G401 (cell line): ENCODE data around the gene SWSAP1. TPM values are rescaled to one million over a fixed set of nuclear protein-coding genes. Genes with fewer than 3 reads are reported as not detected.

Experiments
- total RNA-seq: library from RNA; depleted of rRNA; stranded (reverse); fragments of >200 nt; shearing (Covaris generic); gene quantifications from 2 replicates; pipeline ENCODE4 v1.2.3, GENCODE V29; 2014; rRNA removed

Gene SWSAP1
- total RNA-seq, 1 experiment from 2014 or later: 6.2 TPM

Other genes with a start within 250 kb of the SWSAP1 start
- 74.0 and 74.7 TPM in 2 replicates for gene SPC24, start 218.9 kb upstream of the SWSAP1 start, total RNA-seq
- 122 and 129 TPM in 2 replicates for gene KANK2, start 177.1 kb upstream of the SWSAP1 start, total RNA-seq
- gene ANGPTL8, start 135.0 kb upstream of the SWSAP1 start, total RNA-seq: not detected in 2 replicates
- gene DOCK6, start 112.1 kb upstream of the SWSAP1 start, total RNA-seq: 12.2 and 23.6 TPM in 2 replicates
- gene TSPAN16, start 78.5 kb upstream of the SWSAP1 start, total RNA-seq: not detected in 2 replicates
- gene RAB3D, start 35.0 kb upstream of the SWSAP1 start, total RNA-seq: 18.2 and 18.3 TPM in 2 replicates
- 363 and 408 TPM in 2 replicates for gene TMEM205, start 28.4 kb upstream of the SWSAP1 start, total RNA-seq
- gene CCDC159, start 28.1 kb upstream of the SWSAP1 start, total RNA-seq: 2.6 TPM in 2 replicates
- gene PLPPR2, start 19.2 kb upstream of the SWSAP1 start, total RNA-seq: 8.1 and 11.5 TPM in 2 replicates
- gene EPOR, start 9.6 kb downstream of the SWSAP1 start, total RNA-seq: 20.3 and 20.9 TPM in 2 replicates
- not detected in 2 replicates for gene RGL3, start 44.6 kb downstream of the SWSAP1 start, total RNA-seq
- gene ODAD3, start 60.5 kb downstream of the SWSAP1 start, total RNA-seq: 1.7 and 6.1 TPM in 2 replicates
- 116 and 141 TPM in 2 replicates for gene PRKCSH, start 61.0 kb downstream of the SWSAP1 start, total RNA-seq
- 0.43 and 2.4 TPM in 2 replicates for gene ELAVL3, start 106.4 kb downstream of the SWSAP1 start, total RNA-seq
- 10.2 and 21.8 TPM in 2 replicates for gene ZNF653, start 131.2 kb downstream of the SWSAP1 start, total RNA-seq
- 104 and 109 TPM in 2 replicates for gene ECSIT, start 154.5 kb downstream of the SWSAP1 start, total RNA-seq
- gene CNN1, start 164.2 kb downstream of the SWSAP1 start, total RNA-seq: 28.0 and 34.3 TPM in 2 replicates
- 54.0 and 57.8 TPM in 2 replicates for gene ELOF1, start 184.6 kb downstream of the SWSAP1 start, total RNA-seq
- not detected in 2 replicates for gene ACP5, start 203.0 kb downstream of the SWSAP1 start, total RNA-seq
- gene ZNF627, start 222.8 kb downstream of the SWSAP1 start, total RNA-seq: 28.9 and 35.6 TPM in 2 replicates